Measurements from ENCODE around the gene CYP4A22.
A peak's percentile ranks its signal among the peaks of the same experiment; 100 is the strongest.
"Not testable (repeated sequence)": the region's sequence is repeated elsewhere in the genome, so short reads cannot be mapped to it uniquely, and the experiment has no call there.

CYP4A22 gene

GRCh38 chr1:47157957-47158356, 20.7 kb downstream of the CYP4A22 start:
- not testable (repeated sequence) for DNase-seq

DNA sequence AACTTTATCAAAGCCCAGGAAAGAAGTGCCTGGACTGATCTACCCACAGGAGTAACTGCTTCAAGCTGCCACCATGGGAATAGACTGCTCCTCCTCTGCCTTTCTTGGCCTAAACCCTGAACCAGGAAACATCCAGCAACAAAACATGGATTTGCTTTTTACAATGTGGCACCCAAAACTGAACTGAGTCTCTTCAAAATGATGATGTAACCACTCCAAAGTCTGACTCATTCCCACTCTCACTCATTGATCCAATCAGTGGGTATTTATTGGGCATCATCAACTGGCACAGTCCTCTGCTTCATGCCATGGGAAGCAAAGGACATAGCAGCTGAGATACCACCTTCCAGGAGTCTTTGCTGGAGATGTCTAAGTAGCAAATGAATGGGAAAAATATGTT, 23.5 kb downstream of the CYP4A22 start:
- no peak for DNase-seq

DNA sequence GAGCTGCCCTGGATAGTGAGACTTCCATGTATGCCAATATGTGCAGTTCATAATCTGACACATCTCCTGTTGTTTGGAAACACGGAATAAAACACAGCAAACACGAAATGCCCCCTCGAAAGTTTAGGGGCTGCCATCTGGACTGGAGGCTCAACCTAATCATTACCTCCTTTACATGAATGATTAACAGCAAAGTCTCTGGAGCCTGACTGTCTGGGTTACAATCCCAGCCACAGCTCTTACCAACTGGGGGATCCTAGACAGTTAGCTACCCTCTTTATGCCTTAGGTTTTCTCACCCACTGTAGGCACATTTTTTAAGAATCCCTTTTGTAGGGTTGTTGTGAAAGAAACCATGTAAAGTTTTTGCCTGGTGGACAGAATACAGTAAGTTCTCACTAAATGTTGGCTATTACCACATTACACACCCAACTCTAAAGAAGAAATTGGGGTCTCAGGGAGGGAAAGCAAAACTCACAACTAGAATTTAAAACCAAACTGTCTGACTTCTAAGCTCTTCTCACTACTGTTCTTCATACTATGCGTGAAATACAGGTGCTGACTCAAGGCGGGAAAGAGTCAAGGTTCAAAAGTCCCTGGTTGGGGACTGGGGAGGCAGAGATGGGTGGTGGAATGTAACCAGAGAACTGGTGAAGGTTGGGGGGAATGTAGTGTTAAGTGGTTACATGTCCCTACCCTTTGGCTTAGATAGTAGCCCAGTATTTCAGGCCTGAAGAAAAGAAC, 24.2 kb downstream of the CYP4A22 start:
- DNase-seq: no peak

GRCh38 chr1:47164552-47164951, 27.3 kb downstream of the CYP4A22 start:
- DNase-seq: no peak

DNA sequence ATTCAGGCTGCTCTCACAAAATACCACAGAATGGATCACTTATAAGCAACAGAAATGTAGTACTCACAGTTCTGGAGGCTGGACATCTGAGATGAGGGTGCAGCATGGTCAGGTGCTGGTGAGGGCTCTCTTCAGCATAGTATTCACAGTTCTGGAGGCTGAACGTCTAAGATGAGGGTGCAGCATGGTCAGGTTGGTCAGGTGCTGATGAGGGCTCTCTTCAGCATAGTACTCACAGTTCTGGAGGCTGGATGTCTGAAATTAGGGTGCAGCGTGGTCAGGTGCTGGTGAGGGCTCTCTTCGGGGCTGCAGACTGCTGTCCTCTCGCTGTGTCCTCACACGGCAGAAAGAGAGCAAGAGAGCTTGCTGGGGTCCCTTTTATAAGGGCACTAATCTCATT, 35.5 kb downstream of the CYP4A22 start:
- DNase-seq: no peak

- no peak for DNase-seq
Measured at GRCh38 chr1:47174656-47175020, 37.4 kb downstream of the CYP4A22 start.

GRCh38 chr1:47175227-47175934, 38.1 kb downstream of the CYP4A22 start:
- DNase-seq: peak; percentile 89

DNA sequence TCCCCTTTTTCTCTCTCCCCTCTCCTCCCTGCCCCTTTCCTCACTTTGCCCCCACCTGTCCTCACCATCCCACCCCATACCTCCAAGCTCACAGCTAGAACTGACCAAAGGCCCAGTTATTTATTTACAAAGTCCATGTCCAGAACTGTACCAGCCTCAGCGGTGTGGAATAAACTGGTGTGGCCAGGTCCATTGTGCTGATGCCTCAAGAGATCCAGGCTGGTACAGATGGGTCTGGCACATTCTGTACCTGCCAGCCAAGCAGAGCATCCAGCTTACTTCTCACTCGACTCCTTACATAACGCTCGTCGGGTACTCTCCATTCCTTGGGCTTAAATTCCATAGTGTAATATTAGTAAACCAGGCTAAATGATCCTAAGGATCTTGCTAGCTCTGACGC, 40.8 kb downstream of the CYP4A22 start:
- no peak for DNase-seq

GRCh38 chr1:47178654-47179016, 41.4 kb downstream of the CYP4A22 start:
- no peak for DNase-seq

GRCh38 chr1:47179017-47179987, 42.1 kb downstream of the CYP4A22 start:
- DNase-seq: peak; percentile 96

DNA sequence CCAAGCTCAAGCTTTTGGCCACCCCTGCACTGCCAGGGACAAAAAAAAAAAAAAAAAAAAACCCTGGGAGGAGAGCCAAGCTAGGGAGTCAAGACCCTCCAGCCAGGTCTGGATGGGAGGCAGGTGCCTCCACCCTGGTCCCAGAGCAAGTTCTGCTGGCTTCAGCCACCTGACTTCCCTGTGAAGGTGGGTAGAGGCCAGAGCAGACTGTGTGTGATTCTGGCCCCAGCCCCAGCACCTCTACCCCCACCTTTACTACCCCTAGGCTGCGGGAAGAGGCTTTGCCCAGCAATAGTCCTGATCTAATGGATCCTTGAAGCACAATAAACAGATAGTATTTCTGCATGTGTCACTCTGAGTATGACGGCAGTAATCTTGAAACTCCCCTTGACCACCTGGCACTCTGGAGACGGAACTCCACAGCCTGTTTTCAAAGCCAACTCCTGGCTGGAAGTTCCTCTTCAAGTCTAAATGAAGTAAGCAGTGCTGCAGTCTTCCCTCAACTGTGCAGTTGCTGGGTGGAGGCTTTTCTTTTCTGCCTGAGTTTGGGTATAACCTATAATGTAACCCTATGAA, 42.8 kb downstream of the CYP4A22 start:
- DNase-seq: no peak

- DNase-seq: no peak
Measured at GRCh38 chr1:47180603-47181094, 43.4 kb downstream of the CYP4A22 start.

DNA sequence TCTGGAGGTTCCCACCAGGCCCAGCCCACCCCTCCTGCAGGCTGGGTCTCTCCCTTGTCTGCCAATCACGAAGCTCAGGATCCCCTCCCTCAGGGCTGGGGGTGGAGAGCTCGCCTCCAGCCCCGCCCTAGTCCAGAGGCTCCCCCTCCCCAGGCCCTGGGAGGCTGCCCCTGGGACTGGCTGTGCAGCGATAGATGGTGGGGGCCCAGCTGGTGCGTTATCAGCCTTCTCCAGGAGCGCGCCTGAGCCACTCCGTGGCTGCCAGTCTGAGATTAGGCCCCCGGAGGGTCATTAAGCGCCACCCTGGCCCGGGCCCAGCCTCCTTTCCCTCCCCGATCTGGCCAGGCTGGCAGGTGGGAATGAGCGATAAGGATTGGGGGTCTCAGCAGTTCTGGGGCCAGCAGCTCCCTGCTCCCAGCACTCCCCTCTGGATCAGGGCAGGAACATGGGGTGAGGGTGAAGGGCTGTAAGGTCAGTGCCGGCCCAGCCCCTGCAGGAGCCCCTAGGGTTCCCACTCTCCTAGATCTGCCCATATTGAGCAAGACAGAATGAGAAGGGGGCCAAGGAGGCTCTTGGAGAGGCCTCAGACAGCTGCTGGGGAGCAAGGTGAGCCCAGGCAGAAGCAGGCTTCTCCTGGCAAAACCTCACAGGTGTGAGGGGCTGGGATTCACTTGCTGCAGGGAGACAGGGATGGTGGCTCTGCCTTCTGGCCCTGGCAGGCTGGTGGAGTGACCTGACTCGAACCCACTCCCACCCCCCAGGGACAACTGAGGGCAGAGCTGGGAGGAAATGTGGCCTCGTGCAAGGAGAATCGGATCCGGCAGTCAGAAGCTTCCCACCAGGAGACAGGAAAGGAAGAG, 44.1 kb downstream of the CYP4A22 start:
- peak; percentile 25 for DNase-seq

- DNase-seq: no peak
Measured at GRCh38 chr1:47181955-47182675, 44.9 kb downstream of the CYP4A22 start.

DNA sequence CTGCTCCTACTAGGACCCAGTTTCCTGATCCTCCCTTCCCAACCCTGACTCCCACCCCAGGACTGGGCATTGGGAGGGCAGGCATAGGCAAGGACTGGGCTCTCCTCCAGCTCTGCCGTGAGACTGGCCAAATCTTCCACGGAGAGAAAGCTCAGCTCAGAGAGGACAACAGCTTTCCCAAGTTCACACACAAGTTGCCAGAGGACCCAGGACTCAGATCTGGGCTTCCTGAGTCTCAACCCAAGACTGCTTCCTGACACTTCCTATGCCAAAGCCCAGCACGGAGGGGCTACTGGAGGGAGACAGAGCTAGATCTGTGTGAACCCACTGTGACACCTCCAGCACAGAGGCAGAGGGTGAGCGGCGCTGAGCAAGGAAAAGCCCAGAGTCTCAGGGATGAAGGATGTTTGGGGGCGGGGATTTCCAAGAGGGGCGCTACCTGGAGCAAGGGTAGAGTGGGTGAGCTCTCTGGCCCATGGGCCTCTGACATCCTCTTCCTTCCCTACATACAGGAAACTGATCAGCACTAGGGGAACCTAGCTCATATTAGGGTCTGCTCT, 45.5 kb downstream of the CYP4A22 start:
- DNase-seq: no peak

GRCh38 chr1:47183308-47184089, 46.3 kb downstream of the CYP4A22 start:
- DNase-seq: no peak

DNA sequence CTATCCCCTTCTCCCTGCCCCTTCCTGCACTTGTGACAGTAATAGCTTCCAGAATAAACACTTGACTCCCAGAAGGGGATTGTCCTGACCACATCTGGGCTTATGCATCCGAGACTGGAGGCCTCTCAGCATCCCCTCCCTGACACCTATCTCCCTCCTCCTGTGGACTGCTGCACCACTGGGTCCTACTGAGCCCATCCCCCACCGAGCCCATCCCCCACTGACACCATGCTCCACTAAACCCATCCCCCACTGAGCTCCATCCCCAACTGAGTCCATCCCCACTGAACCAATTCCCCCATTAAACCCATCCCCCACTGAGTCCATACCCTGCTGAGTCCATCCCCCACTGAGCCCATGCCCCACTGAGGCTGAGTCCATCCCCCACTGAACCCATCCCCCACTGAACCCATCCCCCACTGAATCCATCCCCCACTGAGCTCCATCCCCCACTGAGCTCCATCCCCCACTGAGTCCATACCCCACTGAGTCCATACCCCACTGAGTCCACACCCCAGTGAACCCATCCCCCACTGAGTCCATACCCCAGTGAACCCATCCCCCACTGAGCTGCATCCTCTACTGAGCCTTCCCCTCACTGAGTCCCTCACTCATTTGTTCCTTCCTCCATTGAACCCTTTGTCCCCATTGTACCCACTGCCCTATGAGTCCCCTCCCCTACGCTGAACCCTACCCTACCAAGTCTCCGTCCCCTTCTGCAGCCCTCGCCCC, 47.0 kb downstream of the CYP4A22 start:
- no peak for DNase-seq

GRCh38 chr1:47184822-47185677, 47.8 kb downstream of the CYP4A22 start:
- no peak for DNase-seq
